GM19328 (cell line): ENCODE measurements around the gene BASP1.
A peak's percentile ranks its signal among the peaks of the same experiment; 100 is the strongest.

Experiments
- ATAC-seq: cut with Tn5 transposase; IDR thresholded peaks from one replicate; pipeline ENCODE4 v1.9.1; 2021; ENCODE audit warnings: mild to moderate bottlenecking, moderate library complexity; ENCODE audit not compliant: unreplicated experiment

BASP1 gene

GRCh38 chr5:17217493-17218352 lies at the start of gene BASP1:
Gene BASP1 (plus strand): TSS chr5:17217631. CDS start chr5:17275217, 57,586 bp downstream.
- ATAC-seq, result peak; percentile 31

GRCh38 chr5:17169507-17169906 lies 47.9 kb upstream of the BASP1 start:
- no peak for ATAC-seq

- ATAC-seq, result no peak
Measured at GRCh38 chr5:17172791-17173190, 44.6 kb upstream of the BASP1 start.

GRCh38 chr5:17174965-17175364 lies 42.5 kb upstream of the BASP1 start:
- no peak for ATAC-seq

GRCh38 chr5:17177501-17178372 lies 39.7 kb upstream of the BASP1 start:
- ATAC-seq, result no peak

- ATAC-seq, result no peak
Measured at GRCh38 chr5:17178373-17178675, 39.1 kb upstream of the BASP1 start.

GRCh38 chr5:17180330-17180843 lies 37.0 kb upstream of the BASP1 start:
- ATAC-seq, result no peak

GRCh38 chr5:17180864-17181723 lies 36.3 kb upstream of the BASP1 start:
- ATAC-seq, result no peak

GRCh38 chr5:17182494-17182893 lies 34.9 kb upstream of the BASP1 start:
- ATAC-seq, result no peak

- ATAC-seq, result no peak
Measured at GRCh38 chr5:17182981-17183380, 34.5 kb upstream of the BASP1 start.

- no peak for ATAC-seq
Measured at GRCh38 chr5:17183831-17184230, 33.6 kb upstream of the BASP1 start.

- ATAC-seq, result no peak
Measured at GRCh38 chr5:17184588-17184987, 32.8 kb upstream of the BASP1 start.

GRCh38 chr5:17185349-17185748 lies 32.1 kb upstream of the BASP1 start:
- ATAC-seq, result no peak

- ATAC-seq, result no peak
Measured at GRCh38 chr5:17185773-17186172, 31.7 kb upstream of the BASP1 start.

GRCh38 chr5:17186256-17186655 lies 31.2 kb upstream of the BASP1 start:
- ATAC-seq, result no peak

- ATAC-seq, result no peak
Measured at GRCh38 chr5:17187011-17187785, 30.2 kb upstream of the BASP1 start.

- ATAC-seq, result no peak
Measured at GRCh38 chr5:17187786-17188170, 29.7 kb upstream of the BASP1 start.

- ATAC-seq, result peak; percentile 77
Measured at GRCh38 chr5:17189381-17190036, 27.9 kb upstream of the BASP1 start.

GRCh38 chr5:17190242-17190778 lies 27.1 kb upstream of the BASP1 start:
- no peak for ATAC-seq
